Epithelial cell of esophagus (primary cell): Measurements from ENCODE around the gene PDCD4.

ENCODE experiments used
- DNase-seq: peaks from one replicate; pipeline ENCODE4 v3.0.0; 2010; ENCODE audit warnings: low read depth
- H3K4me3 ChIP-seq: 2 replicates; pipeline ENCODE4 v1.5.1; 2011; ENCODE audit warnings: mild to moderate bottlenecking, low read length, control low read depth
- CTCF ChIP-seq: IDR thresholded peaks from 2 replicates; pipeline ENCODE4 v1.5.1; 2011; ENCODE audit warnings: low read depth, mild to moderate bottlenecking, low read length, control low read depth, inconsistent platforms; ENCODE audit not compliant: insufficient read depth; ENCODE audit errors: missing control alignments

Gene PDCD4

DNA sequence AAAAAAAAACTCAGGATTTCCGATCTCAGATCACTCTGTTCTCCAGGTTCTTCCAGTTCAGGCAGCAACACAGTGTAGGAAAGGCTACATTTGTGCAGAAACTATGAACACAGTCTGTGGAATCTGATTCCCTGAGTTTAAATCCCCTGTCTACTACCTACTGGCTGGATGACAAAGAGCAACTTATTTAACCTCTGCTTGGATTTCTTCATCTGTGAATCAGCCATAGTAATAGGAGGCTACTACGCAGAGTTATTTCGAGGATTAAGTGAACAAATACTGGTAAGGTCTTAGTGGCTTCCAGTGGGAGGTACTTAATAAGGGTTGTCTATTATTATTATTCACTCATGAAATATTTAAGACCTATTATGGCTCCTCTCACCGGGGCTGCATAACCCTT, 44.3 kb upstream of the PDCD4 start:
- H3K4me3 ChIP-seq = no peak overlapping the region
- DNase-seq = peak; percentile 93
- TF ChIP-seq CTCF = no peak

- no peak for TF ChIP-seq CTCF
Measured at GRCh38 chr10:110827875-110828274, 43.9 kb upstream of the PDCD4 start.

DNA sequence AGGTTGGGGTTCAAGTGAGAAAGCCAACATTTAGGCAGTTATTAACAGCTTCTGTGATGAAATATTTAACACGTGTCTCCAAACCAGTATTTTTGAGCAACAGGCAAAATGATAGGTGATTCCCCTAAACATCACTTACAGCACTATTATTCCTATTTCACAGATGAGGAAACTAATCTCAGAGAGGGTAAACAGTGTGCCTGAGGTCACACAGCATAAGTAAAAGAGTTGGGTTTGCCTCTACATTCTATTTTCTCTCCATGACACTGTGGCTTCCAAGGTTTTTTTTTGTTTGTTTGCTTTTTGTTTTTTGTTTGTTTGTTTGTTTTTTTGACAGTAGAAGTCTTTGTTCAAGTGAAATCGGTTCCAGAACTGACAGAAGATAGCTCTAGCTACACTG, 43.2 kb upstream of the PDCD4 start:
- H3K4me3 ChIP-seq = no peak overlapping the region
- TF ChIP-seq CTCF = no peak
- DNase-seq = no peak

More at GRCh38 chr10:110827875-110828274, 43.9 kb upstream of the PDCD4 start:
- no peak overlapping the region for H3K4me3 ChIP-seq
- no peak for DNase-seq

- no peak overlapping the region for H3K4me3 ChIP-seq
- no peak for TF ChIP-seq CTCF
- no peak for DNase-seq
Measured at GRCh38 chr10:110829721-110830410, 41.9 kb upstream of the PDCD4 start.

- DNase-seq = no peak
- TF ChIP-seq CTCF = no peak
- no peak overlapping the region for H3K4me3 ChIP-seq
Measured at GRCh38 chr10:110833234-110833940, 38.3 kb upstream of the PDCD4 start.

DNA sequence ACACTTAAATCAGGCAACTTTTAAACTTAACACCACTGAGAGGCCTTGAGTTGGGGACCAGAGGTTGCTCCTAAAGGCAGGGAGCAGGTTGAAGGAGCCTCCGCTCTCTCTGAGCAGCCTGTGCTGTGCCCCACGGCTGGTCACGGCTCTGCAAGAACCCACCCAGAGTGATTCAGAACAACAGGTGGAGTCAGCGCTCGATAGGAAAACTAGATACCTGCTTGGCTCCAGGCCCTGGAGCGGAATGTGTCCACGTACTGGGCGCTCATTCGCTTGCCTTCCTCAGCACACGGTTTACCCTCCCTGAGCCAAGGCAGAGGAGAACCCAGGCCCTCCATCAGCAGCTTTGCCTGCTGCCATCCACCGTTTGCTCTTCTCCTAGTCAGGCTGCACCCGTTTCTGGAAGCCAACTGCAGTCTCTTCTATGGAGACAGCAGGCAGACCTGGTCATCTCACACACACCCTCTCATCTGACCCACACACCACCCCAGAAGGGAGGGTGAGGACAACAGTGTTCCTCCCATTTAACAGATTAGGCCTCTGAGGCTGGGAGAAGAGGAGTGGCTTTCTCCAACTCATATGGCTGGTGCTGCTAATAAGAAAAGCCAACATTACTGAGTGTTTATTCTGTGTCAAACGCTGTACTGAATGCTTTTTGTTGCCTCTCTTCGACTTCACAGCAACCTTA, 37.6 kb upstream of the PDCD4 start:
- DNase-seq = no peak
- no peak overlapping the region for H3K4me3 ChIP-seq
- no peak for TF ChIP-seq CTCF
